ENCODE measurements around the gene DEGS2.

Gene DEGS2

DNA sequence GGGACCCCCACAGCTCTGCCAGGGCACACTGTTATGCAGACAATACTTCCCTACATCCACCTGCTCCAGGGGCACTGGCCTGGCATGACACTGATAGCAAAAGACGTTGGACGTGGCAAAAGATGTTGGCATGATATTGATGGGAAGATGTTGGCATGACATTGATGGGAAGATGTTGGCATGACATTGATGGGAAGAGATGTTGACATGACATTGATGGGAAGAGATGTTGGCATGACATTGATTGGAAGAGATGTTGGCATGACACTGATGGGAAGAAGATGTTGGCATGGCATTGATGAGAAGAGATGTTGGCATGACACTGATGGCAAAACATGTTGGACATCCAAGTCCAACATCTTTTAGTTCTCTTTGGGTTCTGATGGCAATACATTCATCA, 11.4 kb upstream of the DEGS2 start:
- TF ChIP-seq EZH2phosphoT487 (IDR thresholded peaks at IDR 0.05; ENCODE audit: borderline replicate concordance, low read length): no peak
- TF ChIP-seq, protein P1, sequence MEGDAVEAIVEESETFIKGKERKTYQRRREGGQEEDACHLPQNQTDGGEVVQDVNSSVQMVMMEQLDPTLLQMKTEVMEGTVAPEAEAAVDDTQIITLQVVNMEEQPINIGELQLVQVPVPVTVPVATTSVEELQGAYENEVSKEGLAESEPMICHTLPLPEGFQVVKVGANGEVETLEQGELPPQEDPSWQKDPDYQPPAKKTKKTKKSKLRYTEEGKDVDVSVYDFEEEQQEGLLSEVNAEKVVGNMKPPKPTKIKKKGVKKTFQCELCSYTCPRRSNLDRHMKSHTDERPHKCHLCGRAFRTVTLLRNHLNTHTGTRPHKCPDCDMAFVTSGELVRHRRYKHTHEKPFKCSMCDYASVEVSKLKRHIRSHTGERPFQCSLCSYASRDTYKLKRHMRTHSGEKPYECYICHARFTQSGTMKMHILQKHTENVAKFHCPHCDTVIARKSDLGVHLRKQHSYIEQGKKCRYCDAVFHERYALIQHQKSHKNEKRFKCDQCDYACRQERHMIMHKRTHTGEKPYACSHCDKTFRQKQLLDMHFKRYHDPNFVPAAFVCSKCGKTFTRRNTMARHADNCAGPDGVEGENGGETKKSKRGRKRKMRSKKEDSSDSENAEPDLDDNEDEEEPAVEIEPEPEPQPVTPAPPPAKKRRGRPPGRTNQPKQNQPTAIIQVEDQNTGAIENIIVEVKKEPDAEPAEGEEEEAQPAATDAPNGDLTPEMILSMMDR (IDR thresholded peaks at IDR 0.05; ENCODE audit: low read depth, low read length, poor library complexity, severe bottlenecking): no peak
- no peak overlapping the region for H3K27ac ChIP-seq (ENCODE audit: low read depth, low read length)
- peaks cover 9% of the 10 kb centered on the region for H3K27me3 ChIP-seq (ENCODE audit: control insufficient read depth, low read length)
- no peaks in the 10 kb centered on the region for H3K9me2 ChIP-seq (replicated peaks; ENCODE audit: control insufficient read depth, low read length)
- no peak overlapping the region for H3K4me3 ChIP-seq (ENCODE audit: low read length)
- H3F3A ChIP-seq (ENCODE audit: control insufficient read depth, insufficient read depth): no peaks in the 10 kb centered on the region
- no peaks in the 10 kb centered on the region for H3K79me2 ChIP-seq (ENCODE audit: control insufficient read depth, low read length)
- no peak overlapping the region for H3K4me2 ChIP-seq (ENCODE audit: low read length)
- H3K9me3 ChIP-seq (ENCODE audit: control insufficient read depth, insufficient read depth, low read length): no peaks in the 10 kb centered on the region
- peaks cover 11% of the 10 kb centered on the region for H3K4me1 ChIP-seq (ENCODE audit: control insufficient read depth, low read length)
- no peaks in the 10 kb centered on the region for H3K36me3 ChIP-seq (ENCODE audit: control insufficient read depth, low read length)
- H4K20me1 ChIP-seq (ENCODE audit: control insufficient read depth, insufficient read depth, low read depth, low read length): no peaks in the 10 kb centered on the region

GRCh38 chr14:100168506-100168905, 9.1 kb upstream of the DEGS2 start:
- Histone ChIP-seq H3K9me2 (replicated peaks; ENCODE audit: control insufficient read depth, low read length) (no peaks in the 10 kb centered on the region), H3K4me2 (ENCODE audit: low read length) (no peak overlapping the region), H3K27me3 (ENCODE audit: control insufficient read depth, low read length) (peaks cover 6% of the 10 kb centered on the region; the same call in 1 of the 2 replicates), H3K4me1 (ENCODE audit: control insufficient read depth, low read length) (peaks cover 11% of the 10 kb centered on the region), H3K27ac (ENCODE audit: low read depth, low read length) (no peak overlapping the region), H3K4me3 (ENCODE audit: low read length) (no peak overlapping the region), H3K36me3 (ENCODE audit: control insufficient read depth, low read length) (no peaks in the 10 kb centered on the region), H3K79me2 (ENCODE audit: control insufficient read depth, low read length) (no peaks in the 10 kb centered on the region), H3F3A (ENCODE audit: control insufficient read depth, insufficient read depth) (no peaks in the 10 kb centered on the region), H4K20me1 (ENCODE audit: control insufficient read depth, insufficient read depth, low read depth, low read length) (no peaks in the 10 kb centered on the region), H3K9me3 (ENCODE audit: control insufficient read depth, insufficient read depth, low read length) (no peaks in the 10 kb centered on the region)
- TF ChIP-seq, protein P1 (IDR thresholded peaks at IDR 0.05; ENCODE audit: low read depth, low read length, poor library complexity, severe bottlenecking): no peak

DNA sequence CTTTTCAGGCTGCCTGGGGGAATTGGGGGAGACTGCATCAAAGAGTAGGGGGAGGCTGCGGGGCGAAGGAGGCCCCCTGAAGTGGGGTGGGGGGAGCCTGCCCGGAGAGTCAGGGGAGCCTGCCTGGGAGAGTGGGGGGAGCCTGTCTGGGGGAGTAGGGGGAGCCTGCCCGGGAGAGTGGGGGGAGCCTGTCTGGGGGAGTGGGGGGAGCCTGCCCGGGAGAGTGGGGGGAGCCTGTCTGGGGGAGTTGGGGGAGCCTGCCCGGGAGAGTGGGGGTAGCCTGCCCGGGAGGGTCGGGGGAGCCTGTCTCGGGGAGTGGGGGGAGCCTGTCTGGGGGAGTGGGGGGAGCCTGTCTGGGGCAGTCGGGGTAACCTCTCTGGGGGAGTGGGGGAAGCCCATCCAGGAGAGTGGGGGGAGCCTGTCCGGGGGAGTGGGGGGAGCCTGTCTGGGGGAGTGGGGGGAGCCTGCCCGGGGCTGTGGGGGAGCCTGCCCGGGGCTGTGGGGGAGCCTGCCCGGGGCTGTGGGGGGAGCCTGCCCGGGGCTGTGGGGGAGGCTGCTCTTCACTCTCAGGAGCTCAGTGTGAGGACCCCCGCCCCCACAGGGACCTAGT, 6.5 kb upstream of the DEGS2 start:
- Histone ChIP-seq H3K9me3 (ENCODE audit: control insufficient read depth, insufficient read depth, low read length) (no peaks in the 10 kb centered on the region), H3K4me3 (ENCODE audit: low read length) (0 out of 2 replicates have a peak overlapping the region, but pooled peaks have one; percentile 62), H3F3A (ENCODE audit: control insufficient read depth, insufficient read depth) (no peaks in the 10 kb centered on the region), H4K20me1 (ENCODE audit: control insufficient read depth, insufficient read depth, low read depth, low read length) (no peaks in the 10 kb centered on the region), H3K27me3 (ENCODE audit: control insufficient read depth, low read length) (peaks cover 11% of the 10 kb centered on the region), H3K27ac (ENCODE audit: low read depth, low read length) (no peak overlapping the region), H3K9me2 (replicated peaks; ENCODE audit: control insufficient read depth, low read length) (no peaks in the 10 kb centered on the region), H3K4me1 (ENCODE audit: control insufficient read depth, low read length) (peaks cover 11% of the 10 kb centered on the region), H3K4me2 (ENCODE audit: low read length) (peak overlapping the region; percentile 80), H3K36me3 (ENCODE audit: control insufficient read depth, low read length) (no peaks in the 10 kb centered on the region), H3K79me2 (ENCODE audit: control insufficient read depth, low read length) (no peaks in the 10 kb centered on the region)
- TF ChIP-seq EZH2phosphoT487 (IDR thresholded peaks at IDR 0.05; ENCODE audit: borderline replicate concordance, low read length): no peak
- TF ChIP-seq, protein P1 (IDR thresholded peaks at IDR 0.05; ENCODE audit: low read depth, low read length, poor library complexity, severe bottlenecking): no peak
